Rectal smooth muscle tissue (tissue), 1 donor: Measurements from ENCODE around the gene LRRC9.
"Not testable (repeated sequence)": the region's sequence is repeated elsewhere in the genome, so short reads cannot be mapped to it uniquely, and the experiment has no call there.

ENCODE experiments used
- H3K27ac ChIP-seq: one replicate; pipeline ENCODE4 v1.7.0; 2013; ENCODE audit warnings: low read depth, low read length, inconsistent platforms
- H3K27me3 ChIP-seq: one replicate; pipeline ENCODE4 v1.7.0; 2013; ENCODE audit warnings: low read length; ENCODE audit not compliant: control insufficient read depth, insufficient read depth
- H3K36me3 ChIP-seq: one replicate; pipeline ENCODE4 v1.7.0; 2013; ENCODE audit warnings: low read length; ENCODE audit not compliant: control insufficient read depth, insufficient read depth
- H3K4me1 ChIP-seq: one replicate; pipeline ENCODE4 v1.7.0; 2013; ENCODE audit warnings: low read length; ENCODE audit not compliant: control insufficient read depth, insufficient read depth
- H3K4me3 ChIP-seq: one replicate; pipeline ENCODE4 v1.7.0; 2013; ENCODE audit warnings: low read length
- H3K9ac ChIP-seq: one replicate; pipeline ENCODE4 v1.7.0; 2013; ENCODE audit warnings: low read length

Gene LRRC9

DNA sequence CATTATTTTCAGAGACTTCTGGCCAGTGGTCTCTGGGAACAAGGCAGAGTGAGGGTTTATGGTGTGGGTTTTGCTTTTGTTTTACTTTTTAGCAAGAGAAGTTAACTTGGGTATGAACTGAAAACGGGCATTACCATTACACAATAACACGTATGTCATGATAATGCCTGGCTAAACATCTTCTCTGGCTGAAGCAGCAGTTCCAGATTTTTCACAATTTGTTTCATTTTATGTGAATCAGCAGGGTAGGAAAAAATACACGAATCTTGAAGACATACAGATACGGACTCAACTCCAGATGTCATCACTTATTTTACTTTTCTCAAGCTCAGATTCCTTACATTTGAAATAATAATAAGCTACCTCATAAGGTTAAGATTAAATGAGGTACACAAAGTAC lies 169.3 kb downstream of the LRRC9 start:
- peaks cover 9% of the 10 kb centered on the region for H3K4me1 ChIP-seq
- no peak overlapping the region for H3K4me3 ChIP-seq
- no peak overlapping the region for H3K9ac ChIP-seq
- H3K27ac ChIP-seq = no peak overlapping the region
- no peaks in the 10 kb centered on the region for H3K36me3 ChIP-seq
- no peaks in the 10 kb centered on the region for H3K27me3 ChIP-seq

GRCh38 chr14:60090864-60091519 lies 171.0 kb downstream of the LRRC9 start:
- Histone ChIP-seq H3K4me1 (peaks cover 9% of the 10 kb centered on the region), H3K27ac (peak overlapping the region; percentile 96), H3K4me3 (peak overlapping the region; percentile 99), H3K9ac (peak overlapping the region; percentile 92), H3K36me3 (no peaks in the 10 kb centered on the region), H3K27me3 (no peaks in the 10 kb centered on the region)

DNA sequence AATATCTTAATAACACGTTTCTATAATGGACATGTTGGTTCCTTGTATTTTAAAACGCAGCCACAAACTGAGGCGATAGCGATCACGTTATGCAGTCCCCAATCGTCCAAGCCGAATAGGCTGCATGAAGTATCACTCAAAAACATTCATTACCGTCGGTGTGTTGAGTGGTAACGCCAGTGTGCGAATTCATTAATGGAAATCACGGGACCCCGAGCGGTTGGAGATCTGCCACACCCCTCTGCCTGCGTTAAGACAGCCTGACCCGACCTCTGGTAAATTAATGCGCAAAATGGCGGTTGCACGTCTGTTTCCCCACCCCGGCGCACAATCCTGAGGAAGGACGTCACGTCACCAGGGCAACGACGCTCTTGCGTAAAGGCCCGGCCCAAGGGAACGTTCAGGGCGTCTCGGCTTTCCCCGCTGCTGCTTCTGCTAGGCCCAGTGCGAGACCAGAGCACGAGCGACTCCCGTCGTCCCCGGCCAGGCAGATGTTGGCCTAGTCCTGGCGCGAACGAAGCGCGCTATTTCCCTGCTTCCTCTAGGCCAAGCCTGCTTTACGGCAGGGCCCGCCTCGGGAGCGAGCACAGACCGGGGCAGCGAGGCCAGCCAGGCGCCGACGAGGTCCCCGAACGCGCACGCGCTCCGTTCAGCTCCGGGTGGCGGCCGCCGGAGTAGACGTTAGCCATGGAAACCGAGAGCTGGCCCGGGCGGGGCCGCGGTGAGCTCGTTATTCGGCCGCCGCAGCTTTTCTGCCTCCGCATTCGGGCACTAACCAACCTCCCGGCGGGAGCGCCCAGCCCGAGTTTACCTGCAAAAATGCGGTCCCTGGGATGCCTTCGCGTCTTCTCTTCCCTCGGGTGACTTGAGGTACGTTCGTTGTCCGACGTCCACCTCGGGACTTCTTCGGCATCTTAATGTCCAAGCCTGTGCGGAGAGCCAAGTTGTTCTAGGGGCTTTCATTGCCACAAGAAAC lies 171.9 kb downstream of the LRRC9 start, which contains the start of gene PCNX4:
Gene PCNX4, plus strand, starts transcription at position 374 of the 976 bp plus-strand sequence. CDS start 15,716 bp downstream, outside the sequence.
- Histone ChIP-seq H3K27ac (peak within 1 kb of the TSS; percentile 96), H3K9ac (peak within 1 kb of the TSS; percentile 92), H3K36me3 (no peaks in the 10 kb centered on the region), H3K4me1 (peaks cover 9% of the 10 kb centered on the region), H3K27me3 (no peaks in the 10 kb centered on the region), H3K4me3 (peak within 1 kb of the TSS; percentile 99)

GRCh38 chr14:60092526-60092920 lies 172.6 kb downstream of the LRRC9 start:
- H3K36me3 ChIP-seq = no peaks in the 10 kb centered on the region
- no peaks in the 10 kb centered on the region for H3K27me3 ChIP-seq
- H3K4me3 ChIP-seq = peak overlapping the region; percentile 99
- peak overlapping the region; percentile 92 for H3K9ac ChIP-seq
- peak overlapping the region; percentile 96 for H3K27ac ChIP-seq
- H3K4me1 ChIP-seq = peaks cover 9% of the 10 kb centered on the region

DNA sequence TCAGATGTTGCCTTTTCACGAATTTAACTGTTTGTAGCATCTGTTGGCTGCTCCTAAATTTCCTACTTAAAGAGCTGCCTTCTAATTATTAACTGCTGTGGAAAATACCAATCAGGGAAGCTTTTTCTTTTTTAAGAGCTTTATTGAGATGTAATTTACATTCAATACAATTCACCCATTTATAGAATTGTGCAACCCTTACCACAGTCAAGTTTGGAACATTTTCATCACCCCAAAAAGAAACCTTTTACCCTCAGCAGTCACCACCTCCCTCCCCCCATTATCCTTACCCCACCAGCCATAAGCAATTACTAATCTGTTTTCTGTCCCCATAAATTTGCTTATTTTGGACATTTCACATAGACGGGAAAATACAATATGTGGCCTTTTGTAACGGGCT lies 173.1 kb downstream of the LRRC9 start:
- Histone ChIP-seq H3K9ac (peak overlapping the region; percentile 92), H3K4me3 (peak overlapping the region; percentile 99), H3K27me3 (no peaks in the 10 kb centered on the region), H3K4me1 (peaks cover 9% of the 10 kb centered on the region), H3K27ac (peak overlapping the region; percentile 96), H3K36me3 (no peaks in the 10 kb centered on the region)

GRCh38 chr14:60093606-60094005 lies 173.7 kb downstream of the LRRC9 start:
- Histone ChIP-seq H3K36me3 (no peaks in the 10 kb centered on the region), H3K27me3 (no peaks in the 10 kb centered on the region), H3K4me3 (peak overlapping the region; percentile 99), H3K9ac (no peak overlapping the region), H3K4me1 (peaks cover 9% of the 10 kb centered on the region), H3K27ac (no peak overlapping the region)

DNA sequence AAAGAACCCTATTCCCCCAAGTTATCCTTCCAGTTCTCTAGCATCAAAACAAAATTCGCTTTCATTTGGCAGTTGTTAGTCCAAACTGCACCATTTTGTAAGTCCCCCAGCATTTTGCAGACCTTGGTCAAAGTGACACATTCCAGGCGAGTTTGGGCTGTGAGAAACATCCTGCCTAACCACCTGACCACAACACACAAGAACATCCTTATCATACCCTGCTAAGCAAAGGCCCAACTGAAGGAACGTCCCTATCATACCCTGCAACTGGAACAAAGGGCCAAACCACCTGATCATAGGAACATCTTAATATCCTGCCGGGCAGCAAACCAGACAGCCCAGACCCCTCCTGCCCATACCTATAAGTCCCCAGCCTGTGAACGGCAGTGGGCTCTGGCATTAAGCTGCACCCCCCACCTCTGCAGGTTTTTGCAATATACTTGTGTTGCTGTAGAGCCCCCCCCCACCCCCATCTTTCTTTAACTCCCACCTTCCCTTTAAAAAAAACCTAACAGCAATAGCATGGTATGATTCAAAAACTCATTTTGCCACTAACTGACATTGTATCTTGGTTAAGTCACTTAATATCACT lies 174.5 kb downstream of the LRRC9 start:
- Histone ChIP-seq H3K27ac (no peak overlapping the region), H3K36me3 (no peaks in the 10 kb centered on the region), H3K4me1 (peaks cover 9% of the 10 kb centered on the region), H3K4me3 (no peak overlapping the region), H3K27me3 (no peaks in the 10 kb centered on the region), H3K9ac (no peak overlapping the region)

GRCh38 chr14:60095231-60095630 lies 175.3 kb downstream of the LRRC9 start:
- no peak overlapping the region for H3K4me3 ChIP-seq
- H3K9ac ChIP-seq = no peak overlapping the region
- no peaks in the 10 kb centered on the region for H3K27me3 ChIP-seq
- H3K27ac ChIP-seq = no peak overlapping the region
- no peaks in the 10 kb centered on the region for H3K36me3 ChIP-seq
- peaks cover 9% of the 10 kb centered on the region for H3K4me1 ChIP-seq

DNA sequence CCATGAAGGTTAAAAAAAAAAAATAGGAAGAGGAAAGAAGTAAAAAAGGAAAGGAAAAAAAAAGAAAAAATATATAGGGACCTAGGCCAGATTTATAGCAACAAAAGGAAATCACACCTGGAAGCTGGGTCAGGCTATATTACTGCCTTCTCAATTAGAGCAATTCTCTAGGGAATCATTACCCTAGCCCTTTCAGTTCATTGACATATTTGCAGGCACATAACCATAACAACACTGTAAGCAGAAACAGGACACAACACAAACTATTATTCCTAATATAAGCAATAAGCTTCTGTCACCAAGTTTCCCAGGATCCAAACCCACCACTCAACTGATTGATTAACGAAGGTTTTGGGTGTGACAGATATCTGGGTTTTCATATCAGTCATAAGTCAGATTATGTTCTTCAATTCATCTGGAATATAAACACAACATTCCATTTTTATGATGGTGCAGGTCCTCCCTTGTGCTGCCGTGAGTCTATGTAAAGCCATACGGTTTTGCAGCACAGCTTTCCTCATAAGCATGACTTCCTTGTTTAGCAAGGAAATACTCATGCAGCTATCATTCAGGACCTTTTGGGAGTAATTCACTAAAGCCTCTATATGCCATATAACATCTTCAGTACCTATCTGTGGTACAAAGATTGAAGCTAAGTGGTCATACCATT lies 176.0 kb downstream of the LRRC9 start:
- Histone ChIP-seq H3K36me3 (no peaks in the 10 kb centered on the region), H3K9ac (no peak overlapping the region), H3K27me3 (no peaks in the 10 kb centered on the region), H3K27ac (no peak overlapping the region), H3K4me1 (peaks cover 9% of the 10 kb centered on the region), H3K4me3 (no peak overlapping the region)

GRCh38 chr14:60097974-60098373 lies 178.0 kb downstream of the LRRC9 start:
- no peaks in the 10 kb centered on the region for H3K36me3 ChIP-seq
- no peak overlapping the region for H3K4me3 ChIP-seq
- H3K4me1 ChIP-seq = peaks cover 9% of the 10 kb centered on the region
- H3K27me3 ChIP-seq = no peaks in the 10 kb centered on the region
- H3K9ac ChIP-seq = no peak overlapping the region
- H3K27ac ChIP-seq = no peak overlapping the region

DNA sequence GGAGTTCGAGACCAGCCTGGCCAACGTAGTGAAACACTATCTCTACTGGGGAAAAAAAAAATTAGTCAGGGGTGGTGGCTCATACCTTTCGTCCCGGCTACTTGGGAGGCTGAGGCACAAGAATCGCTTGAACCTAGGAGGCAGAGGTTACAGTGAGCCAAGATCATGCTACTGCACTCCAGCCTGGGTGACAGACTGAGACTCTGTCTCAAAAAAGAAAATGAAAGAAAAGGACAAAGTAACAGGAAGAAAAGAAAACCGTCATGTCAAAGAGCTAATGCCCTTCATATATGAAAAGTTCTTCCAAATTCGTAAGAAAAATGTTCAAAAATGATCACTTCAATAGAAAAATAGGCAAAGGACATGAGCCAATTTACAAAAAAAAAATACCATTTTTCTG lies 179.9 kb downstream of the LRRC9 start:
- H3K27ac ChIP-seq, H3K36me3 ChIP-seq, H3K4me1 ChIP-seq, H3K9ac ChIP-seq, H3K4me3 ChIP-seq, H3K27me3 ChIP-seq: not testable (repeated sequence)

DNA sequence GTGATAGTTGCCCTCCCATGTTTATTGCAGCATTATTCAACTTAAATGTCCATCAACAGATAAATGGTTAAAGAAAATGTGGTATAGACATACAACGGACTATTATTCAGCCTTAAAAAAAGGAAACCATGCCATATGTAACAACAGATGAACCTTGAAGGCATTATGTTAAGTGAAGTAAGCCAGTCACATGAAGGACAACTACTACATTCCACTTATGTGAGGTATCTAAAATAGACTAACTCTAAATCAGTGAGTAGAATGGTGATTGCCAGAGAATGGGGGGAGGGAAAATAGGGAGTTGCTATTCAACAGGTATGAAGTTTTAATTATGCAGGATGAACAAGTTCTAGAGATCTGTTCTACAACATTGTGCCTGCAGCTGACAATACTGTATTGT lies 181.8 kb downstream of the LRRC9 start:
- Histone ChIP-seq H3K9ac (no peak overlapping the region), H3K4me3 (no peak overlapping the region), H3K4me1 (peaks cover 3% of the 10 kb centered on the region), H3K27ac (no peak overlapping the region), H3K27me3 (no peaks in the 10 kb centered on the region), H3K36me3 (no peaks in the 10 kb centered on the region)
